ENCODE data around the gene DYNLT2B. TPM values are rescaled to one million over a fixed set of nuclear protein-coding genes. Genes with fewer than 3 reads are reported as not detected.
"Not testable (repeated sequence)": the region's sequence is repeated elsewhere in the genome, so short reads cannot be mapped to it uniquely, and the experiment has no call there.

DYNLT2B gene
- total RNA-seq, 1 donor from 2014 or later = 3.9 TPM

GRCh38 chr3:196344663-196345062 lies 26.6 kb upstream of the DYNLT2B start:
- Histone ChIP-seq H3K4me3 (no peak overlapping the region), H3K4me1 (no peaks in the 10 kb centered on the region), H3K36me3 (peaks cover 11% of the 10 kb centered on the region), H3K27ac (replicated peaks) (no peak overlapping the region), H3K9me3 (replicated peaks) (no peaks in the 10 kb centered on the region), H3K27me3 (ENCODE audit: low read depth) (no peaks in the 10 kb centered on the region)
- intact Hi-C loops (cut with micrococcal nuclease) = no loop called here
- DNase-seq = no peak
- no peak for TF ChIP-seq CTCF (IDR thresholded peaks at IDR 0.05; ENCODE audit: borderline replicate concordance)

- DNase-seq; H3K27ac ChIP-seq (replicated peaks); H3K4me3 ChIP-seq; H3K36me3 ChIP-seq; intact Hi-C loops (cut with micrococcal nuclease); H3K9me3 ChIP-seq (replicated peaks); H3K27me3 ChIP-seq (ENCODE audit: low read depth); H3K4me1 ChIP-seq: not testable (repeated sequence)
Observed at GRCh38 chr3:196343917-196344316, 25.9 kb upstream of the DYNLT2B start.

- TF ChIP-seq CTCF (IDR thresholded peaks at IDR 0.05; ENCODE audit: borderline replicate concordance) = no peak
- Histone ChIP-seq H3K9me3 (replicated peaks) (peaks cover 8% of the 10 kb centered on the region), H3K36me3 (no peaks in the 10 kb centered on the region), H3K4me3 (no peak overlapping the region), H3K27ac (replicated peaks) (no peak overlapping the region), H3K27me3 (ENCODE audit: low read depth) (peaks cover 5% of the 10 kb centered on the region), H3K4me1 (no peaks in the 10 kb centered on the region)
- no peak for DNase-seq
- intact Hi-C loops (cut with micrococcal nuclease) = no loop called here
Observed at GRCh38 chr3:196341137-196341536, 23.1 kb upstream of the DYNLT2B start.

- intact Hi-C loops (cut with micrococcal nuclease) = no loop called here
- H3K27ac ChIP-seq (replicated peaks) = no peak overlapping the region
- no peak for DNase-seq
- no peak overlapping the region for H3K4me3 ChIP-seq
- H3K9me3 ChIP-seq (replicated peaks) = peaks cover 8% of the 10 kb centered on the region
- no peaks in the 10 kb centered on the region for H3K36me3 ChIP-seq
- TF ChIP-seq CTCF (IDR thresholded peaks at IDR 0.05; ENCODE audit: borderline replicate concordance) = no peak
- H3K27me3 ChIP-seq (ENCODE audit: low read depth) = peaks cover 9% of the 10 kb centered on the region
- no peaks in the 10 kb centered on the region for H3K4me1 ChIP-seq
Observed at GRCh38 chr3:196340466-196340865, 22.4 kb upstream of the DYNLT2B start.

GRCh38 chr3:196339493-196340254 lies 21.6 kb upstream of the DYNLT2B start:
- intact Hi-C loops (cut with micrococcal nuclease) = no loop called here
- Histone ChIP-seq H3K4me1 (no peaks in the 10 kb centered on the region), H3K4me3 (no peak overlapping the region), H3K36me3 (no peaks in the 10 kb centered on the region), H3K27me3 (ENCODE audit: low read depth) (peaks cover 10% of the 10 kb centered on the region), H3K27ac (replicated peaks) (no peak overlapping the region), H3K9me3 (replicated peaks) (peaks cover 8% of the 10 kb centered on the region)
- TF ChIP-seq CTCF (IDR thresholded peaks at IDR 0.05; ENCODE audit: borderline replicate concordance) = no peak
- DNase-seq = no peak

- Histone ChIP-seq H3K27me3 (ENCODE audit: low read depth) (peaks cover 10% of the 10 kb centered on the region), H3K4me3 (no peak overlapping the region), H3K27ac (replicated peaks) (no peak overlapping the region), H3K9me3 (replicated peaks) (peaks cover 8% of the 10 kb centered on the region), H3K36me3 (no peaks in the 10 kb centered on the region), H3K4me1 (no peaks in the 10 kb centered on the region)
- intact Hi-C loops (cut with micrococcal nuclease) = no loop called here
- DNase-seq = no peak
- no peak for TF ChIP-seq CTCF (IDR thresholded peaks at IDR 0.05; ENCODE audit: borderline replicate concordance)
Observed at GRCh38 chr3:196339044-196339443, 21.0 kb upstream of the DYNLT2B start.
